GM15510 (cell line): ENCODE results near the gene CLDN19.

Experiments used
- POLR2A ChIP-seq: IDR thresholded peaks from 3 replicates; pipeline ENCODE4 v1.6.1; 2011; ENCODE audit warnings: borderline replicate concordance; ENCODE audit not compliant: insufficient read length; ENCODE audit errors: extremely low read depth

Gene CLDN19, protein sequence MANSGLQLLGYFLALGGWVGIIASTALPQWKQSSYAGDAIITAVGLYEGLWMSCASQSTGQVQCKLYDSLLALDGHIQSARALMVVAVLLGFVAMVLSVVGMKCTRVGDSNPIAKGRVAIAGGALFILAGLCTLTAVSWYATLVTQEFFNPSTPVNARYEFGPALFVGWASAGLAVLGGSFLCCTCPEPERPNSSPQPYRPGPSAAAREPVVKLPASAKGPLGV

GRCh38 chr1:42739753-42740700 is at the start of gene CLDN19:
Gene CLDN19 (minus strand): TSS chr1:42740236. CDS start chr1:42740063, 173 bp downstream.
- TF ChIP-seq POLR2A, result no peak

DNA sequence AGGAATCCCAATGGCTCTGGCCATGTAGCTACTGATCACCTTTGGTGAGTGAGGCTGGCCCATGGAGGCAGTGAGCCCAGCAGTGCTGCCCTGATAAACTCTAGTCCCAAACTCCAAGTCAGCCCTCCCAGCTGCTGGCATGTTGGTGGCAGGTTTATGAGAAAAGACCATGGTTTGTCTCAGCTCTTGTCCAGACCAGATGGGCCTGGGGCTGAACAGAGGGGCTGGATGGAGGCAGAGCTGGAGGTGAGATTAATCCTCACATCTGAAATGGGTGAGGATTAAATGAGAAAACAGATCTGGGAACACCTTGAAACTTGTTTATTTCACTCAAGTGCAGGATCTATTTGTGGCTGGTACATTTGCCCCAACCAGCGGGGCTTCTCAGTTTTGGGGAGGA is 48.0 kb upstream of the CLDN19 start:
- TF ChIP-seq POLR2A, result no peak

- TF ChIP-seq POLR2A, result no peak
Measured at GRCh38 chr1:42786097-42786496, 46.1 kb upstream of the CLDN19 start.

- no peak for TF ChIP-seq POLR2A
Measured at GRCh38 chr1:42784946-42785693, 45.1 kb upstream of the CLDN19 start, which contains the start of gene TMEM269. Gene TMEM269 (plus strand): TSS chr1:42784991. CDS start chr1:42789894, 4,903 bp downstream.

DNA sequence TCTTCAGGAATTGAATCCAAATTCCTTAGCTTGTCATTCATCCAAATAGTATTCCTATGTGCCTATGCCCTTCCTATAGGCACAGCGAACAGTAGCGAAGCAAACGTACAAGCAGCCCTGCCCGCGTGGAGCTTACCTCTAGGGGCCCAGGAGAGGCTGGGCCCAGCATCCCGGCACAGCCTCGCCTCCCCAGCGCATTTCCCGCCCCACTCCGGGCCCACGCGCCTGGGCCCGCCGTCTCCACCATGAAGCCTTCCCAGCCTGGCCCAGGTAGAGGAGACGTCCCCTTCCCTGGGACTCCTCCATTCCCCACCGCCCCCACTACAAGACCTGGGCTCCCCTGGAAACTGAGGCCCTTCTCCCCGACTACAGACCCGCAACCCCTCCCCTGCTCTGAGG is 44.5 kb upstream of the CLDN19 start:
- TF ChIP-seq POLR2A, result no peak

GRCh38 chr1:42783092-42783491 is 43.1 kb upstream of the CLDN19 start:
- no peak for TF ChIP-seq POLR2A

GRCh38 chr1:42780176-42780575 is 40.1 kb upstream of the CLDN19 start:
- no peak for TF ChIP-seq POLR2A

DNA sequence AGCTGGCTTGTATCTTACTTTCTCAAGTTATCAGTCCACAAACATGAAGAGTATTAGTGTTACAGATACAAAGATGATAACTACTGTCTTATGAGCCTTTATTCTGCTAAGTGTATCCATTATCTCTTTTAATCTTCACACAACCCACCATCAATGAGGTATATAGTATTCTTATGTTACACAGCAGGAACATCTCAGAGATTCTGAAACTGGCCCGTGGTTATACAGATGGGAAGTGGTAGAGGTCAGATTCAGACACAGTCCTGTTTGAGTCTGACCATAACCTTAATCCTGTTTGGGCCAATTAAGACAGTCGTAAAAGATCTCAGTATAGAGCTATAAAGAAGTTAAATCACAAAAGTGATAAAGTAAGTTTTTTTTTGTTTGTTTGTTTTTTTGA is 39.7 kb upstream of the CLDN19 start:
- no peak for TF ChIP-seq POLR2A

- no peak for TF ChIP-seq POLR2A
Measured at GRCh38 chr1:42777852-42778251, 37.8 kb upstream of the CLDN19 start.

- no peak for TF ChIP-seq POLR2A
Measured at GRCh38 chr1:42776502-42776901, 36.5 kb upstream of the CLDN19 start.

- TF ChIP-seq POLR2A, result no peak
Measured at GRCh38 chr1:42774928-42775526, 35.0 kb upstream of the CLDN19 start.

GRCh38 chr1:42773420-42773819 is 33.4 kb upstream of the CLDN19 start:
- no peak for TF ChIP-seq POLR2A

- no peak for TF ChIP-seq POLR2A
Measured at GRCh38 chr1:42769811-42770210, 29.8 kb upstream of the CLDN19 start.

GRCh38 chr1:42768172-42768571 is 28.1 kb upstream of the CLDN19 start:
- no peak for TF ChIP-seq POLR2A
